ENCODE data around the gene NOL12.
"Not testable (repeated sequence)": the region's sequence is repeated elsewhere in the genome, so short reads cannot be mapped to it uniquely, and the experiment has no call there.

Gene NOL12

DNA sequence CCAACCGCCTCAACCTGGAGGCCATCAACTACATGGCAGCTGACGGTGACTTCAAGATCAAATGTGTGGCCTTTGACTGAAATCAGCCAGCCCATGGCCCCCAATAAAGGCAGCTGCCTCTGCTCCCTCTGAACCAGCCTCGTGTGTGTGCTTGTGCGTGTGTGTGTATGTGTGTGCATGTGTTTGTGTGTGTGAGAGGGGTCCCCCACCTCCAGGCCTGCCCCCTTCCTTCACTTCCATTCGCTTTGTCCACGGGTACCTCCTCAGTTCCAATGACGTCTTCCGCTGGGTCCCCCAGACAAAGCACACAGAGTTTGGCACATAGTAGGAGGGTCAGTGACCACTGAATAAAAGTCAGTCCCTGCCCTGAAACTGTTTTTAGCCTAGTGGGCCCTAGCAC is 6.5 kb upstream of the NOL12 start:
- no peak for DNase-seq (ENCODE audit: low read depth)

DNA sequence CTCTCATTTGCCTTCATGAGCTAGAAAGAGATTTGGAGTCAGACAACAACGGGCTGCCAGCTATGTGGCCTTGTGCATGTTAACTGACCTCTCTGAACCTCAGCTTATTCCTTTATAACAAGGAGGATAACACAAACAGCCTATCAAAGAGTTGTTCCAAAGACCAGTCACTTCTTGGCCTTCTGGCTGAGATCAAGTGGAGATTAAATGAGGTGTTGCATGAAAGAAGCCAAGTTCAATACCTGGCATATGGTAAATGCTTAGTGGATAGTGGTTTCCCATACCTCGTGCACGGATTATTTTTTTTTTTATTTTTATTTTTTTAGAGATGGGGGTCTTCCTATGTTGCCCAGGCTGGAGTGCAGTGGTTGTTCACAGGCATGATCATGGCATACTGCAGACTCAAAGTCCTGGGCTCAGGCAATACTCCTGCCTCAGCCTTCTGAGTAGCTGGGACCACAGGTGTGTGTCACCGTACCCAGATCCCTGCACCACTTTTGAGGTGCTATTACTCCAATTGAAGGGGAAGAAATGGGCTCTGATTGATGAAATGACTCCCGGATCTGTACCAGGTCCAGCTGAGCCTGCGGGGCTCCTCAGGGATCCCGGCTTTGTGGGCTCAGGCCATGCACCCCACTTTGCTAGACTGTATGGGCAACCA is 5.8 kb upstream of the NOL12 start:
- DNase-seq (ENCODE audit: low read depth), result no peak

DNA sequence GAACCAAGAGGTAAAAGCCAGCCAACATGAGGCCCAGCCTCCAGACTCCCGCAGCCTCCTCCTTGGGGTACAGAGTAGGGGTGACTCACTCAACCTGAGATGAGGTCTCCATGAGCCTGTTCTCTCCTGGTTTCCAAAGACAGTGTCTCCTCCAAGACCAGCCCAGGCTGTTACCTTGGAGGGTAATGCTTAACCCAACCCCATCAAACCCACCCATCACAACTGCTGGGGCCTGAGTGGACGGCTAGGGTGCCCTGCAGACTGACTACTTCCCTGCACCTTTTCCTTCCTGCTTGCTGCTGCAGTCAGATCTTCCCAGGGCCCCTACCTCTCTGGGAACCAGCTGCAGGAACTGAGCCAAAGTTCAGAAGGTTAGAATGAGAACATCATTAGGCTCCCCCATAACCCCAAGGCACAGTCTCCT is 5.1 kb upstream of the NOL12 start:
- DNase-seq (ENCODE audit: low read depth), result no peak

DNA sequence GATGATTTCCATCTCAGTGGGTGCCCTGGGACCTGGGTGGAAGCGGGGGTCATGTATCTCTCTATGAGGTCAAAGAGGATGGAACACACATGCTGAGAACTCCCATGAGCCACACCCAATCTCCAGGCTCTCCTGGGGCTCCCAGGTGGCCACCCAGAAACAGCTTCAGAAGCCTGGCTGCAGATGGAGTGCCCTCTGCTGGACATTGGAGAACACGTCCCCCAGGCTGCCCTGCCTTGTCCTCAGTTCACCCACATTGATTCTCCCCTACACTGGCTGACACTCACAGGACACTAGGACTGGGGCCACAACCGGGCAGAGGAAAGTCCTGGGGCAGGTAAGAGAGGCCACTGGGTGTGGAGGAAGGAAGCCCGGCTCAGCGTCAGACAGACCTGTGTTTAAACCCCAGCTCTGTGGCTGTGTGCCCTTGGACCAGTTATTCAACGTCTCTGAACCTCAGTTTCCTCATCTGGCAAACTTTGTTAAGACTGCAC is 4.5 kb upstream of the NOL12 start:
- peak; percentile 71 for DNase-seq (ENCODE audit: low read depth)

DNA sequence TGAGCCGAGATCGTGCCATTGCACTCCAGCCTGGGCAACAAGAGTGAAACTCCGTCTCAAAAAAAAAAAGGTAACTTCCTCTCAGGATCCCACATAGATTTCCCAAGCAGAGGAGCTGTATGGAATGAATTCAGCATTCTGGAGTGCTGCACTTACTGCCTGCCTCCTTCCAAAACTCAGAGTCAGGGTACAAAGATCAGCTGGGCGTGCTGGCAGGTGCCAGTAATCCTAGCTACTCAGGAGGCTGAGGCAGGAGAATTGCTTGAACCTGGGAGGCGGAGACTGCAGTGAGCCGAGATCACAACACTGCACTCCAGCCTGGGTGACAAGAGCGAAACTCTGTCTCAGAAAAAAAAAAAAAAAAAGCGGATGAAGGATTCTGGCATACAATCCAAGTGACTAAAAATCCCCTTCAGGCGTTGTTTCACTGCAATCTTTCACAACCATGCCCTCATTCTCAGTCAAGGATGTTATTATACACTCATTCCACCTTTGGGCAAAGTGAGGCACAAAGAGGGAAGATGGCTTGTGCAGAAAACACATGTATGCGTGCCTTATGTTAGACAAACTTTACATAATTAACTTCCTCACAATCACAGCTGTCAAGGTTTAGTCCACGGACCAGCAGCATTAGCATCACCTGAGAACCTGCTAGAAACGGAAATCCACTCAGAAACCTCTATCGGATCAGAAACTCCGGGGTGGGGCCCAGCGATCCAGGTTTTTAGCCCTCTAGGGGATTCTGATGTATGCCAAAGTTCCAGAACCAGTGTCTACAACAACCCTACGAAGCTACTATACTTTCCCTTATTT is 1.1 kb upstream of the NOL12 start:
- DNase-seq (ENCODE audit: low read depth), result no peak

DNA sequence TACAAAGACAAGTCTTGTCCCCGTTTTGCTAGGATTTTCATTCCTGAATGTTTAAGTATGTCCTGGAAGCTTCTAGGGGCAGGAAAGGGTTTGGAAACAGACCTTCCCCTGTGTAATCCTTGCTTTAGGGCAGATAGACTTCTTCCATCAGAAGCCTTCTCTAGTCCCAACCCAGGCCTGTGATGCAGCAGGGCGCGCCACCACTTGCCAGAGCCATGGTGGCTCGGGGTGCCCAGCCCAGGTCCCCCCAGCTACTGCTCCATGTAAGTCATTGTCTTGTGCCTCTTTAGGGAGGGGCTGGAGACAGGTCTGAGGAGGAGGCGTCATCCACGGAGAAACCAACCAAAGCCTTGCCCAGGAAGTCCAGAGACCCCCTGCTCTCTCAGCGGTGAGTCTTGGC is 4.3 kb downstream of the NOL12 start:
- no peak for DNase-seq (ENCODE audit: low read depth)

DNA sequence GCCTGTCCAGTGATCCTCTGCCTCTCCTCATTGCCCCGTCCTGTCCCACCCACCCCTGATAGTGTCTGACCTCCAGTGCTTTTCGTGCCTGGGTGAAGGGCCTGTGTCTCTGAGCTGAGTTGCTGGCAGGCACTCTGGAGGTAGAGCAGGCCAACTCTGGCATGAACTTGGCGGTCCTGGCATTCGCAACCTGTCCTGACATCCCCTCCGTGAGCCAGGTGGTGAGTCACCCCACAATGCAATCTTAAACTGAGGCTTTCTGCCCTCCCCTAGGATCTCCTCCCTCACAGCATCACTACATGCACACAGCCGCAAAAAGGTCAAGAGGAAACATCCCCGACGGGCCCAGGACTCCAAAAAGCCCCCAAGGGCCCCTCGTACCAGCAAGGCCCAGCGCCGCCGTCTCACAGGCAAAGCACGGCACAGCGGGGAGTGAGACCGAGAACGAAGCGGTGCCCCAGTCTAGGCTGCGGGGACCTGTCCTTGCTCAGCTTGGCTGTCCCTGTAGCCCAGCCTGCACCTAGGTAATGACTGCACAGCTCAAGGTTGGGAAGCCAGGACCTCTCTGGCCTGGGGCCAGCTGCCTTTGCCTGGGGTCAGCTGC is 4.9 kb downstream of the NOL12 start:
- DNase-seq (ENCODE audit: low read depth), result no peak

DNA sequence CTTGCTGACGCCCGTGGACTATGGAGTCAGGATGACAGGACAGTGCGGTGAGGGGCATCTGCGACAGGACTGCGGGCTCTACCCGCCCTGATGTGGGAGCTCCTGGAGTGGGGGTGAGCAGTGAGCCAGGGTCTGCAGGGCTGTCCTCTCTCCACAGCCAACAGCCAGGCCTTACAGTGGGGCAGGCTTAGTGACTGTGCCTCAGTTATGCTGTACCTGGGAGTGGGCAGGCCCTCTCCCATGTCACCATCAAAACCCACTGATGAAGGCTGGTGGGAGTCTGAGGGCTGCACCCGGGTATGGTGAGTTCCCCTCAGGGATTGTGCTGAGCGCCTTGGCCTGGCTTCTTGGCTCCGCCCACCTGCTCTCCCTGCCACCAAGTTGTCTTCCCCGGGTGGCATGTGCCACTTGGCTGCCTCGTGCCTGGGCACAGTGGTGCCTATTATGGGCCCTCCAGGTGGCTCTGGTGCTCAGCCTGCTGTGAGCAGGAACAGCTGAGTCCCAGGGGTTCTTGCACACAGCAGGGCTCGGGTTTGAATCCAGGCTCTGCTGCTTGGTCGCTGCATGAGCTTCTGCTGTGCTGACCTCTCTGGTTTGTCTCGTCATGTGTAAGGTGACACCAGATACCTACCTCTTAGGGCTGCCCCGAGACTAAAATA is 6.6 kb downstream of the NOL12 start:
- no peak for DNase-seq (ENCODE audit: low read depth)

DNA sequence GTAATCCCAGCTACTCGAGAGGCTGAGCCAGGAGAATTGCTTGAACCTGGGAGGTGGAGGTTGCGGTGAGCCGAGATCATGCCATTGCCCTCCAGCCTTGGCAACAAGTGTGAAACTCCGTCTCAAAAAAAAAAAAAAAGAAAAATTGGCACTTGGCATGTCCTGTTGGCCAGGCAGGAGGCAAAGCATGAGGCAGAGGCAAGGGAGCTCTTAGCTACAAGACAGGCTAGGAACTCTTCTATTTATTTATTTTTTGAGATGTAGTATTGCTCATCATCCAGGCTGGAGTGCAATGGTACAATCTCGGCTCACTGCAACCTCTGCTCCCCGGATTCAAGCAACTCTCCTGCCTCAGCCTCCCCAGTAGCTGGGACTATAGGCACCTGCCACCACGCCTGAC is 8.0 kb downstream of the NOL12 start:
- DNase-seq (ENCODE audit: low read depth), result not testable (repeated sequence)

DNA sequence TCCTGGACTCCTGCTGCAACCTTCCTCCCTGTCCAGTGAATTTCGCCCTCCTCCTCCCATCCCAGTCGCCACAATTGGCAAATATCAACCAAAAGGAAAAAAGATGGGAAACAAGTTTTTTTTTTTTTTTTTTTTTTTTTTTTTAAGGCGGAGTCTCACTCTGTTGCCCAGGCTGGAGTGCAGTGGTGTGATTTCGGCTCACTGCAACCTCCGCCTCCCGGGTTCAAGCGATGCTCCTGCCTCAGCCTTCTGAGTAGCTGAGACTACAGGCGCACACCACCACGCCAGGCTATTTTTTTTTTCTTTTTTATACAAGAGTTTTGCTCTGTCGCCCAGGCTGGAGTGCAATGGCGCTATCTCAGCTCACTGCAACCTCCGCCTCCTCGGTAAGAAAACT is 10.1 kb downstream of the NOL12 start:
- DNase-seq (ENCODE audit: low read depth), result not testable (repeated sequence)

DNA sequence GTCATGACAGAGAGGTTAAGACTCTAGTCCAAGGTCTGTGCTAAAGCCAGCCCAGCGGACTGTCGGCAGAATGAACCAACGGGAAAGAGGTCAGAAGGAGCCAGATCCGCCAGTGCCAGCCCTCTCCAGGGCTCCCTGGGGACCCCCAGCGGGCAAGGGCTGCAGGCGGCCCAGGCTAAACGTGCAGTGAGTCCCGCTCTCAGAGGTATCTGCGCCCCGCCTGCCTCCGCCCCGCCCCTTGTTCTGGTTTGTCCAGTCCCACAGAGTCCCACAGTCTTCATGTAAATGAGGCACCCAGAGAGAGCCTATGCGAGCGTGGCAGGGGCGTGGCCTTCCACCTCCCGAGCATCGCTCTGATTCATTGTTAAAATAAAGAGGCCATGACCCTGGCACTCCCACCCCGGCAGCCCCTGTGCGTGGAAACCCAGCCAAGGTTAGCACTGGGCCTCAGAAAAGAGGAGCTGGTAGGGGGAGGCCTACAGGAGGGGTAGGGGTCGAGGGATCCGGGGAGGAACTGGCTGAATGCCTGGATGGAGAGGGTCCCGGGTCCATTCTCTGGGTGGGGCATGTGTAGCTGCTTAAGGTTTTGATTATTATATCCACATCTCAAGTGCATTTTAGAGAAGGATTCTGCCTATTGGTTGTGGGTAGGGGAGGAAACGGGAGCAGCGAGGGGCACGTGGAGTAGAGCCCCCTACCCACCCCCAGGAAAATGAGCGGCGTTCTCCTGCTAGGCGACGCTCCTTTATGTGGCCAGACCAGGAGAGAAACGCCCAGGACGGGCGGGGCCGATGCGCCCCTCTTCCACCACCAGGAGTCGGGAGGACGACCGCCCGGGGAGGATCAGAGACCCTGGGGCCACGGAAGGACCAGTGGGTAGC is 10.8 kb downstream of the NOL12 start, which contains the start of gene TRIOBP:
TSS of gene TRIOBP (plus strand) at position 392 of the 881 bp plus-strand sequence. CDS start 4,318 bp downstream, outside the sequence.
- DNase-seq (ENCODE audit: low read depth), result peak; percentile 87

DNA sequence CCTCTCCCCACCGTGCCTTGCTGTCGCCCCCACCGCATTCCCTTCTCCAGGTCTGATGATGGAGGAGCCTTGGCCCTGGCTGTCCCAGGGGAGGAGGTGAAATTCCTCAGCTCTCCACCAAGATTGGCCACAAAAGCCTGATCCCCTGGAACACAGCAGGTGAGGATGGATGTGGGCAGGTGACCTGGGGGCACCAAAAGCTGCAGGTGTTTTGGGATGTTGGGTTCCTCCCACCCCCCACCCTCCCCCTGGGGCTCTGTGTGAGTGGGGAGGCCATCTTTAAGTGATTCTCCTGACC is 11.3 kb downstream of the NOL12 start:
- DNase-seq (ENCODE audit: low read depth), result no peak

DNA sequence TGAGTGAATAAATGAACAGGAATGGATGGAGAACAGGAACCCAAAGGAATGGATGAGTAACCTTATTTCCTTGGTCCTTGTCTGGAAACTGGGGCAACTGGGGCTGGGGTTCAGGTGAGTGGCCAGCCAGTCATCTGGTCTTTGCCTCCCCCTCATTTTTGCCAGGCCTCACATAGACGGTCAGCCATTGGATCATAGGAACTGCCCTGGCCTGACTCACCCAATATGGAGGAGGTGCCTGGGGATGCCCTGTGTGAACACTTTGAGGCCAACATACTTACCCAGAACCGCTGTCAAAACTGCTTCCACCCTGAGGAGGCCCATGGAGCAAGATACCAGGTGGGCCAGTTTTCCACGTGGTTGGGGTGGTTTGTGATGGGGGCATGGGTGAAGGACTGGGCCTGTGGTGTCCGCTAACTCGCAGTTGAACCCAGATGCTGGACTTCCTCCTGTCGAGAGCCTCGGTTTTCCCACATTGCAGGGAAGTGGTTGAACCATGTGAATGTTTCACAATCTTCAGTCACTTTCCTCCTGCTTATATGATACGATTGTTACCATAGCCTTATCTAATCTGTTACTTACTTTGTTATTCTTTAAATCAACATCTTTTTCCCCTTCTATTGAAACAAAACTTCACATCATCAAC is 15.1 kb downstream of the NOL12 start:
- no peak for DNase-seq (ENCODE audit: low read depth)

DNA sequence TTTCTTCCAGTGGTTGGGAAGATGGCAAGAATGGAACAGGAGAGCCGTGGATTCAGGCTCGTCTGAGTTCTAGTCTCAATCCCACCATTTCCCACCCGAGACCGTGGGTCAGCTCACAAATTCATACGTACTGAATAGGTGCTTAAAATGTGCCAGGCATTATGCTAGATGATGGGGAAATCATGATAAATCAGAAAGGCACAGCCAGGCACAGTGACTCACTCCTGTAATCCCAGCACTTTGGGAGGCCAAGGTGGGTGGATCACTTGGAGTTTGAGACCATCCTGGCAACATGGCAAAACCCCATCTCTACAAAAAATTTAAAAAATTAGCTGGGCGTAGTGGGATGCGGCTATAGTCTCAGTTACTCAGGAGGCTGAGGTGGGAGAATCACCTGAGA is 17.8 kb downstream of the NOL12 start:
- no peak for DNase-seq (ENCODE audit: low read depth)

DNA sequence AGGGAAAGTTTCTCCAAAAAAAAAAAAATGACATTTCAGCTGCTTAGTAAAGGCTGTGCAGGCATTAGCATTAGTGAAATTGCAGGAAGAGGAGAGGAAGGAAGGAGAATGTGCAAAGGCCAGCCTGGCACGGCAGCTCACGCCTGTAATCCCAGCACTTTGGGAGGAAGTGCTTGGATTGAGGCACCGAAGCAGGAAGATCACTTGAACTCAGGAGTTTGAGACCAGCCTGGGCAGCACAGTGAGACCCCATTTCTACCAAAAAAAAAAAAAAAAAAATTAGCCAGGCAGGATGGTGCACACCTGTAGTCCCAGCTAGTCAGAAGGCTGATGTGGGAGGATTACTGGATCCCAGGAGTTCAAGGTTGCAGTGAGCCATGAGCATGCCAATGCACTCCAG is 18.5 kb downstream of the NOL12 start:
- DNase-seq (ENCODE audit: low read depth), result no peak

DNA sequence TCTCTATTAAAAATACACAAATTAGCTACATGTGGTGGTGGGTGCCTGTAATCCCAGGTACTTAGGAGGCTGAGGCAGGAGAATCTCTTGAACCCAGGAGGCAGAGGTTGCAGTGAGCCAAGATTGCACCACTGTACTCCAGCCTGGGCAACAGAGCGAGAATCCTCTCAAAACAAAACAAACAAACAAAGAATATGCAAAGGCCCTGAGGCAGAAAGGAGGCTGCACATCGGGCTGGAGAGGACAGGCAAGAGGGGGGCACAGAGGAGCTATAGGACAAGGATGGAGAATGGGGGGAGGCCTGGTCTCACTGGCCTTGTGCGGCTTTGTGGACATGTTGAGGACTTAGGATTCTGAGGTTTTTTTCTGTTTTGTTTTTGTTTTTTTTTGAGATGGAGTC is 19.1 kb downstream of the NOL12 start:
- DNase-seq (ENCODE audit: low read depth), result no peak

DNA sequence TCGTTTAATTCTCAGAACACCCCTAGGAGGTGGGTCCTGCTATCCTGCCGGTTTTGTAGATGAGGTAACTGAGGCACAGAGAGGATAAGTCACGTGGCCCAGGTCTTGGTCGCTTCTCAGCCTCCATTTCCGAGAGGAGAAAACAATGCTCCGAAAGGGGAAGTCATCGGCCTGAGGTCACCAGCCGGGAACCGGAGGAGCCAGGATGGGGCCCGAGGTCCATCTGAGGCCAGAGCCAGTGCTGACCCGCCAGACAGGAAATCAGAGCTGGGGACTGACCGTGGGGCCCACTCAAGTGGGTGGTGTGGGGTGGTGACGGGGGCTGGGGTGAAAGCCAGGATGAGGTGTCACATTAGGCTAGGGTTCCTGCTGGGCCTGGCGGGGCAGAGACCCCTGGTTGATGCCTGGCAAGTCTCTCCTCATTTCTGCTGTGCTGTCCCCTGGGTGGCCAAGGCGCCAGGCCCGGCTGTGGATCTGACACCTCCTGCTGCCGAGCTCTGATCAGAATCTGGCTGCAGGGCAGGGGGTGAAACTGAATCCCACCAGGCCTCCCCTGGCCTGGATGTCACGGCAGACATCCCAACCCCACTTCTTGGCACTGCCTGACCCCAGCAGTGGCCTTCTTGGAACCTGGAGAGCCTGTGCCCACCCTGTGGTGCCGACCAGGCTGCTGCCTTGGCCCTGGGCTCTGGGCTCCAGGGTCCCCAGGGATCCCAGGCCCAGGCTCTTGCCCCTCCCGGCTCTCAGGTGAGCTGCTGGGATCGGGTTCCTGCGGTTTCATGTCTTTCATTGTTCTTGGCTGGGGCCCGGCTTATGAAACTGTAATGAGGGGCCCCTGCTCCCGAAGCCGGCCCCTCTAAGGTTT is 22.7 kb downstream of the NOL12 start:
- DNase-seq (ENCODE audit: low read depth), result no peak

DNA sequence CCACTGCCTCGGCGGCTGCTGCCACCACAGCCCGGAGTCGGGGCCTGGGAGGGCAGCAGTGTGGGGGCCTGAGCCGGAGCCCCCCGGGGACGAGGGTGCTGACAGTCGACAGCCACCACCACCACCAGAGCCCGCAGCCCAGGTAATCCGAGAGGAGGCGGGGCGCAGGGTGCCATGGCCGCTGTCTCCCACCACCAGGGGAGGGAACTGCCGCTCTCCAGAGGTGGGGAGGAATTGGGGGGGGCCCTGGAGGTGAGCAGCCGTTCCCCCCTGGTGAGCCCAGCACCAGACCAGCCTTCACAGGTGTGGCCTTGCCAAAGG is 23.3 kb downstream of the NOL12 start:
- DNase-seq (ENCODE audit: low read depth), result no peak

DNA sequence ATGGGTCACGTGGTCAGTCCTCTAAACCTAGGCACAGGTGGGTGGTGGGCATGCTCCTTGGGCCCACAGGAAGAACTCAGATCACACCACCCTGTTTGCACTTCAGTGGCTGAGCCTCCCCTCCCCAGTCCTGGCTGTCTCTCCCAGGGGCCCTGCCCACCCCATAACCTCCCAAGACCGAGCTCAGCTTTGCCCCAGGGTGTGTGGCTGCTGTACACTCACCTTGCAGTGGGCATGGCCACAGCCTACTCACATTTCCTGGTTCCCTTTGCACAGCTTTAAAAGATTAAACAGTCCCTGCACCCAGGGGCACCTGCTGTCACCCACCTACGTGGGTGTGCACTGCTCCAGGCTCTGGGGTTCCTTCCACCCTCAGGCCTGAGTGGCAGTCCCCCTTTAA is 24.5 kb downstream of the NOL12 start:
- DNase-seq (ENCODE audit: low read depth), result no peak

DNA sequence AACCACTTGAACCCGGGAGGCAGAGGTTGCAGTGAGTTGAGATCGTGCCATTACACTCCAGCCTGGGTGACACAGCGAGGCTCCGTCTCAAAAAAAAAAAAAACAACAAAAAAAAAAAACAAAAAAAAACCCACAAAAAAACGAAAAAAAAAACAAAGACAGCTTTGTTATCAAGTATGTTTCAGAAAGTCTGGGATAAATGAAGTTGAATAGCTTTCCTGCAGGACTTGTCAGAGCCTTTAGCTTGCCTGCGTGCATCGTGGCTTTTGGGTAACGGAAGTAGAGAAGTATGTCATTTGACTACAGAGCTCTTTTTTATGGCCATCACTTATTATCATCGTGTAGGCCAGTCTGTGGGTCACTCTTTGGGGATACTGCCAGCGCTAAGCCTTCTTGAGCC is 25.3 kb downstream of the NOL12 start:
- no peak for DNase-seq (ENCODE audit: low read depth)
